ENCODE results near the gene EAF2. TPM values are rescaled to one million over a fixed set of nuclear protein-coding genes. Genes with fewer than 3 reads are reported as not detected.

The EAF2 gene
- 0.26 and 0.33 TPM in 2 replicates for total RNA-seq

DNA sequence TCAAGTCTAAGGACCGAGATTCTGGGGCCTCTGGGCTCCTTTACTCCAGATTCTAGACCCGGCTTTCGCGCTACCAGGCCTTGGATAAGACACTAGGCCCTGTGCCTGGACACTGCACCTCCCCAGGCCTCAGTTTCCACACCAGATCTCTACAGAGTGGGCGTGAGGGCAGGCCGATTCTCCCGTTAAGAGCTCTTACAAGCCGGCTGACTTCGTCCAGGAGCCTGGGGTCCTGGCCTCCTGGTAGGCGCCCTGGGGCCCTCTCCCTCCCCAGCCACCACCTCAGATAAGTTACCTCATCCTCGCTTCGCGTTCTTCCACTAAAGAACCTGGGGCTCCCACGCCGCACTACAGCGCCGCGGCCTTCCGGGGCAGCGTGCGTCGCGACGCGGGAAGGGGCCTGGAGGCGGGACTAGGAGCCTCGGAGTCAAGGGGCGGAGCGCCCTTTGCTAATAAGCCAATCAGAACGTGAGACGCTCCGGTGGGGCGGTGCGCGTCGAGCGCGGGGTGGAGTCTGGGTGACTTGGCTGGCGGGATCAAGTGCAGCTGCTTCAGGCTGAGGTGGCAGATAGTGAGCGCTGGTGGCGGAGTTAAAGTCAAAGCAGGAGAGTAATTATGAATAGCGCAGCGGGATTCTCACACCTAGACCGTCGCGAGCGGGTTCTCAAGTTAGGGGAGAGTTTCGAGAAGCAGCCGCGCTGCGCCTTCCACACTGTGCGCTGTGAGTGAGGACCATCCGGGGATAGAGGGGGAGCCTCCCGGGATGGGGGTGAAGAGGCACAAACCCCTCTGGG lies at the start of gene EAF2, which contains the start of gene IQCB1:
EAF2 (plus strand) TSS at position 539 of the 794 bp plus-strand sequence; CDS start at position 616, 77 bp downstream.
IQCB1 (minus strand) TSS at position 390 of the 794 bp plus-strand sequence. CDS start 6,100 bp downstream, outside the sequence.

DNA sequence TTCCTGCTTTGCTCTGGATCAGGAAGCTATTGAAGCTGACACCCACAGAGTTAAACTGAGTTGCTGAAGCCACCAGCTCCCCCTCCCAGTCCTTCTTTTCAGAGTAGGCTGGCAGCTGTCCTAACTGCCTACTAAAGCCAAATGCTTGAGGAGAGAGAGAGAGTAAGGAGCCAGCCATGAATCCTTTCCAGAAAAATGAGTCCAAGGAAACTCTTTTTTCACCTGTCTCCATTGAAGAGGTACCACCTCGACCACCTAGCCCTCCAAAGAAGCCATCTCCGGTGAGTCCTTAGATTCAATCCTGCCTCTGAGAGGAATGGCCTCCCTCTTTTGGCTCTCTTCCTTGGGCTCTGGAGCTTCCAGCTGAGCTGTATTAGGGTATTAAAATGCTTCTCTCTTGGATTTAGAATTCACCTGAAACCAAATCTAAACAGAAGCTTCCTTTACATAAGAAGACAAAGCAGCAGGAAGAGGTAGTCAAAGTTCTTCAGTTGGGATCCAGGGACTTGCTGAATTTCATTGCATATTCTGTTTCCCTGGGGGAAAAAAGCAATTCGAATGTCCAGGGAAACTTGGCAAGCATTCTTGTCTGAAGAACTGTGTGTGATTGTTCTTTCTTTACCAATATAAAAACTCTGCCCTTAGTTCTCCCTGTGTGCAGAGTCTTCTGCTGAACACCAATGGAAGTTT lies 59.4 kb downstream of the EAF2 start, which contains the start of gene SLC15A2:
SLC15A2 (plus strand) TSS at position 101 of the 690 bp plus-strand sequence; CDS start at position 177, 76 bp downstream.

Other genes starting within 250 kb of the EAF2 start
- not detected in 2 replicates for gene FBXO40, start 241.8 kb upstream of the EAF2 start, total RNA-seq
- gene HCLS1, start 174.3 kb upstream of the EAF2 start, total RNA-seq: 17.7 and 20.2 TPM in 2 replicates
- 45.9 and 48.6 TPM in 2 replicates for gene GOLGB1, start 85.5 kb upstream of the EAF2 start, total RNA-seq
- 5.7 and 9.2 TPM in 2 replicates for gene IQCB1, start 149 bp upstream of the EAF2 start, total RNA-seq
- under 0.01 TPM in 2 replicates for gene SLC15A2, start 59.2 kb downstream of the EAF2 start, total RNA-seq
- not detected in 2 replicates for gene ILDR1, start 187.0 kb downstream of the EAF2 start, total RNA-seq
- not detected in 2 replicates for gene CD86, start 220.2 kb downstream of the EAF2 start, total RNA-seq

Measured in dermis lymphatic vessel endothelial cell (primary cell).